GM12891 (cell line): Measurements from ENCODE around the gene DKK1.

Experiments used
- PAX5 ChIP-seq: IDR thresholded peaks from 2 replicates; pipeline ENCODE4 v1.6.1; 2011; ENCODE audit warnings: low read length, moderate library complexity, mild to moderate bottlenecking; ENCODE audit not compliant: insufficient read depth, severe bottlenecking
- POLR2A ChIP-seq: IDR thresholded peaks from 2 replicates; pipeline ENCODE4 v1.6.1; 2011; ENCODE audit warnings: low read depth, low read length, control low read depth
- POLR2AphosphoS5 ChIP-seq: IDR thresholded peaks from 2 replicates; pipeline ENCODE4 v1.6.1; 2011; ENCODE audit warnings: low read depth, low read length, control low read depth
- POU2F2 ChIP-seq: IDR thresholded peaks from 2 replicates; pipeline ENCODE4 v1.6.1; 2011; ENCODE audit warnings: low read depth, mild to moderate bottlenecking, control low read depth, low read length, moderate library complexity
- SPI1 ChIP-seq: IDR thresholded peaks from 2 replicates; pipeline ENCODE4 v1.6.1; 2011; ENCODE audit warnings: low read depth, low read length, control low read depth
- TAF1 ChIP-seq: IDR thresholded peaks from 2 replicates; pipeline ENCODE4 v1.6.1; 2011; ENCODE audit warnings: low read depth, low read length, control low read depth

DNA sequence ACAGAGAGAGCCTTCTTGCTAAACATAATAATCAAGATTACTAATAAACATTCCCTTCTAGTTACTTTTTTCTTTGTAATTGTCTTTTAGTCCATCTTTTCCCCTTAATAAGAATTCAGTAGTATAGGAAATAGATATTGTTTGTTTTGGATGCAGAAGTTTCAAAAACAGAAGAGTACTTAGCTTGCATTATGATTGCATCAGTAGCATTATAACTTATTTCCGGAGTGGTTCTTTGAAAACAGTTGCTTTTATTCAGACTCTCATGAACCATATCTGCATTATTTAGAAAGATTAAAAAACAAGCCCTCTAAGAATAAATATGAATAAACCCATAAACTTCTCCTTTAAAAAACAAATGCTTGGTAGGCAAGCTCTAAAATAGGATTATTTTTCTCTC lies 34.0 kb upstream of the DKK1 start:
- no peak for TF ChIP-seq POLR2A
- TF ChIP-seq POLR2AphosphoS5, result no peak
- no peak for TF ChIP-seq TAF1
- no peak for TF ChIP-seq SPI1
- no peak for TF ChIP-seq POU2F2
- no peak for TF ChIP-seq PAX5
